SK-N-MC (cell line): ENCODE data around the gene LY86.

Source experiments
- EZH2 ChIP-seq: fragments of 200-600 bp; sonication (generic); IDR thresholded peaks from one replicate; pipeline ENCODE4 v1.6.1; 2017; ENCODE audit warnings: antibody characterized with exemption
- POLR2AphosphoS5 ChIP-seq: IDR thresholded peaks from 2 replicates; pipeline ENCODE4 v1.6.1; 2012; ENCODE audit warnings: mild to moderate bottlenecking, low read depth, low read length, borderline replicate concordance

DNA sequence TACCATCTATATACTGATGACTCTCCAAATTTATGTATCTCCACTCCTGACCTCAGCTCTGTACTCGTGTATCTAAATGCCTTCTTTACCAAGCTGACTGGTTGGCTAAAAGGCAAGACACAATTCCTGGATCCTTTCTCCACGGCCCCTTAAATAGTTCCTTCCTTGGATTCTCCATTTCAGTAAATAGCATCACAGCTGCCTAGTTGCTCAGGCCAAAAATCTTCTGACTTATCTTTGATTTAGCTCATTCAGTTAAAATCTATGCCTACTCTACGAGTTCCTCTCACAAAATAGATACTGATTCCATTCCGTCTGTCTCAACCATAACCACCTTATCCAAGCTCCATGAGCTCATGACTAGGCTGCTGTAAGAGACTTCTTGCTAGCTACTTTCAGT is 49.5 kb upstream of the LY86 start:
- no peak for TF ChIP-seq EZH2
- TF ChIP-seq POLR2AphosphoS5, result no peak
